ENCODE results near the gene LCN12. TPM values are rescaled to one million over a fixed set of nuclear protein-coding genes. Genes with fewer than 3 reads are reported as not detected.

Gene LCN12
- total RNA-seq, 3 donors from 2014 or later, result 1.8 to 5.6 TPM; not detected in 1

DNA sequence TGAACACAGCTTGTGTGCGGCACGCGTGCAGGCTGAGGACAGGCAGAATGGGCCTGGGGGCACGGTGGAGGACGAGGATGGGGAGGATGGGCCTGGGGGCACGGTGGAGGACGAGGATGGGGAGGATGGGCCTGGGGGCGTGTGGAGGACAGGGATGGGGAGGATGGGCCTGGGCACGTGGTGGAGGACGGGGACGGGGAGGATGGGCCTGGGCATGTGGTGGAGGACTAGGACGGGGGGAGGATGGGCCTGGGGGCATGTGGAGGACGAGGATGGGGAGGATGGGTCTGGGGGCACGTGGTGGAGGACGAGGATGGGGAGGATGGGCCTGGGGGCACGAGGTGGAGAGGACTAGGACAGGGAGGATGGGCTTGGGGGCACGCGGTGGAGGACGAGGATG, 29.5 kb upstream of the LCN12 start:
- TF ChIP-seq POLR2A (IDR thresholded peaks at IDR 0.05), result no peak
- TF ChIP-seq, protein P1, sequence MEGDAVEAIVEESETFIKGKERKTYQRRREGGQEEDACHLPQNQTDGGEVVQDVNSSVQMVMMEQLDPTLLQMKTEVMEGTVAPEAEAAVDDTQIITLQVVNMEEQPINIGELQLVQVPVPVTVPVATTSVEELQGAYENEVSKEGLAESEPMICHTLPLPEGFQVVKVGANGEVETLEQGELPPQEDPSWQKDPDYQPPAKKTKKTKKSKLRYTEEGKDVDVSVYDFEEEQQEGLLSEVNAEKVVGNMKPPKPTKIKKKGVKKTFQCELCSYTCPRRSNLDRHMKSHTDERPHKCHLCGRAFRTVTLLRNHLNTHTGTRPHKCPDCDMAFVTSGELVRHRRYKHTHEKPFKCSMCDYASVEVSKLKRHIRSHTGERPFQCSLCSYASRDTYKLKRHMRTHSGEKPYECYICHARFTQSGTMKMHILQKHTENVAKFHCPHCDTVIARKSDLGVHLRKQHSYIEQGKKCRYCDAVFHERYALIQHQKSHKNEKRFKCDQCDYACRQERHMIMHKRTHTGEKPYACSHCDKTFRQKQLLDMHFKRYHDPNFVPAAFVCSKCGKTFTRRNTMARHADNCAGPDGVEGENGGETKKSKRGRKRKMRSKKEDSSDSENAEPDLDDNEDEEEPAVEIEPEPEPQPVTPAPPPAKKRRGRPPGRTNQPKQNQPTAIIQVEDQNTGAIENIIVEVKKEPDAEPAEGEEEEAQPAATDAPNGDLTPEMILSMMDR (IDR thresholded peaks at IDR 0.05), result no peak
- TF ChIP-seq POLR2AphosphoS5 (IDR thresholded peaks at IDR 0.05), result no peak
- Histone ChIP-seq H3K36me3 (no peaks in the 10 kb centered on the region), H3K27me3 (no peaks in the 10 kb centered on the region), H3K27ac (no peak overlapping the region), H3K4me1 (no peaks in the 10 kb centered on the region), H3K4me3 (no peak overlapping the region), H3K9me3 (no peaks in the 10 kb centered on the region)
- intact Hi-C loops (cut with DNase I; ENCODE audit: low total_unique reads), result no loop called here
- DNase-seq (ENCODE audit: low spot score in 2 of 2), result no peak

DNA sequence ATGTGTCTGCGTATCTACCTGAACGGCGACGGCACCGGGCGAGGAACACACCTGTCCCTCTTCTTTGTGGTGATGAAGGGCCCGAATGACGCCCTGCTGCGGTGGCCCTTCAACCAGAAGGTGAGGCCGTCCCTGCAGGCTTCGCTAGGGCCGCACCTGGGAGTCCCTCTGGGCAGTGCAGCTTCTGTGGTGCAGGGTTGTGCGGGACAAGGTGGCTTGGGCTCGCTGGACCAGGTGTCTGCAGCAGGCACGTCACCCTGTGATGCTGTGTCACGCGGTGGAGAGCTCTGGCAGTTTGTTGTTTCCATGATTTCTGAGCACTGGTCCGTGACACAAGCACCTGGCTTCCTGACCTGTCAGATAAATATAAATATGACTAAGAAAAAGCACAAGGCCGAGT, 28.2 kb upstream of the LCN12 start:
- Histone ChIP-seq H3K9me3 (no peaks in the 10 kb centered on the region), H3K36me3 (no peaks in the 10 kb centered on the region), H3K4me1 (no peaks in the 10 kb centered on the region), H3K27me3 (no peaks in the 10 kb centered on the region), H3K4me3 (no peak overlapping the region), H3K27ac (no peak overlapping the region)
- intact Hi-C loops (cut with DNase I; ENCODE audit: low total_unique reads), result no loop called here
- DNase-seq (ENCODE audit: low spot score in 2 of 2), result no peak
- TF ChIP-seq POLR2A (IDR thresholded peaks at IDR 0.05) (no peak), POLR2AphosphoS5 (IDR thresholded peaks at IDR 0.05) (no peak)
- TF ChIP-seq, protein P1 (IDR thresholded peaks at IDR 0.05), result no peak

DNA sequence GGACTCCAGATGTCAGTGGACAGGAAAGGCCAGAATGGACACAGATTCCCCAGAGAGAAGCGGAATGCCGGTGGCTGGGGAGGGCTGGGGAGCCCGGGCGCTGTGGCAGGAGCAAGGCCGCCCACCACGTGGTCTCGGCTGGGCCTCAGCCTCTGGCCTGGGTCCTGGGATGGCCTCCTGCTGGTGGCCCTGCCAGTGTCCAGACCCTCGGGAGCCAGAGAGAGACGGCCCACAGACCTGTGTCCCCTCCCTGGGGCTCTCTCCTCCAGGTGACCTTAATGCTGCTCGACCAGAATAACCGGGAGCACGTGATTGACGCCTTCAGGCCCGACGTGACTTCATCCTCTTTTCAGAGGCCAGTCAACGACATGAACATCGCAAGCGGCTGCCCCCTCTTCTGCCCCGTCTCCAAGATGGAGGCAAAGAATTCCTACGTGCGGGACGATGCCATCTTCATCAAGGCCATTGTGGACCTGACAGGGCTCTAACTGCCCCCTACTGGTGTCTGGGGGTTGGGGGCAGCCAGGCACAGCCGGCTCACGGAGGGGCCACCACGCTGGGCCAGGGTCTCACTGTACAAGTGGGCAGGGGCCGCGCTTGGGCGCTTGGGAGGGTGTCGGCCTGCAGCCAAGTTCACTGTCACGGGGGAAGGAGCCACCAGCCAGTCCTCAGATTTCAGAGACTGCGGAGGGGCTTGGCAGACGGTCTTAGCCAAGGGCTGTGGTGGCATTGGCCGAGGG, 26.5 kb upstream of the LCN12 start:
- Histone ChIP-seq H3K27me3 (no peaks in the 10 kb centered on the region), H3K27ac (no peak overlapping the region), H3K4me1 (no peaks in the 10 kb centered on the region), H3K36me3 (no peaks in the 10 kb centered on the region), H3K4me3 (no peak overlapping the region), H3K9me3 (no peaks in the 10 kb centered on the region)
- intact Hi-C loops (cut with DNase I; ENCODE audit: low total_unique reads), result no loop called here
- no peak for DNase-seq (ENCODE audit: low spot score in 2 of 2)
- TF ChIP-seq POLR2A (IDR thresholded peaks at IDR 0.05) (no peak), POLR2AphosphoS5 (IDR thresholded peaks at IDR 0.05) (no peak)
- TF ChIP-seq, protein P1 (IDR thresholded peaks at IDR 0.05), result no peak

DNA sequence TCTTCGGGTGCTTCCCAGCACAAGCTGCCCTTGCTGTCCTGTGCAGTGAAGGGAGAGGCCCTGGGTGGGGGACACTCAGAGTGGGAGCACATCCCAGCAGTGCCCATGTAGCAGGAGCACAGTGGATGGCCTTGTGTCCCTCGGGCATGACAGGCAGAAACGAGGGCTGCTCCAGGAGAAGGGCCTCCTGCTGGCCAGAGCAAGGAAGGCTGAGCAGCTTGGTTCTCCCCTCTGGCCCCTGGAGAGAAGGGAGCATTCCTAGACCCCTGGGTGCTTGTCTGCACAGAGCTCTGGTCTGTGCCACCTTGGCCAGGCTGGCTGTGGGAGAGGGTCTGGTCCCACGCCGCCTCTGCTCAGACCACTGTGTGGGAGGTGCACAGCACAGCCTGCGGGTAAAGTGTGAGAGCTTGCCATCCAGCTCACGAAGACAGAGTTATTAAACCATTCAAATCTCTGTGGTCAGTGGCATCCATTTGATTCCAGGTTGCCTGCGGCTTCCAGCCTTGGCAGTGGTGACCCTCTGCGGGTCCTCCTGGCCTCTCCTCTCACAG, 25.8 kb upstream of the LCN12 start:
- no peaks in the 10 kb centered on the region for H3K4me1 ChIP-seq
- no peak overlapping the region for H3K27ac ChIP-seq
- no peaks in the 10 kb centered on the region for H3K36me3 ChIP-seq
- no peaks in the 10 kb centered on the region for H3K9me3 ChIP-seq
- intact Hi-C loops (cut with DNase I; ENCODE audit: low total_unique reads), result no loop called here
- TF ChIP-seq POLR2AphosphoS5 (IDR thresholded peaks at IDR 0.05) (no peak), POLR2A (IDR thresholded peaks at IDR 0.05) (no peak)
- TF ChIP-seq, protein P1 (IDR thresholded peaks at IDR 0.05), result no peak
- H3K27me3 ChIP-seq, result no peaks in the 10 kb centered on the region
- no peak for DNase-seq (ENCODE audit: low spot score in 2 of 2)
- no peak overlapping the region for H3K4me3 ChIP-seq

DNA sequence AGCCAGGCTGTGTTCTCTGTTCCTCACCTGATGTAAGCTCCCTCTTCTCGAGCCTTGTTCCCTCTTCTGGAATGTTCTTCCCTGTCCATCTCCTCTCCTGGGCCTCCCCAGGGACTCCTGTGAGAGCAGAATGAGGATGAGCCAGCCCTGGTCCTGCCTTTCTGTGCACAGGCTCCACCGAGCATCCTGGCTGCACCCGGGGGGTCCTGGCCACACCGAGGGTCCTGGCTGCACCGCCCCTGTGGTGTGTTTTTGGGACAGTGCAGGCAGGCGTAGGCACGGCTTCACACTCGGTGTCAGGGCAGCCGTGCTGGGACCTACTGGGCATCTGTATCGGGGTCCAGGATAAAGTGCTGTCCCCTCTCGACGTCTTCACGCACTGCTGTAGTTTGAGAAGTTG, 25.3 kb upstream of the LCN12 start:
- Histone ChIP-seq H3K4me1 (no peaks in the 10 kb centered on the region), H3K36me3 (no peaks in the 10 kb centered on the region), H3K27me3 (no peaks in the 10 kb centered on the region), H3K4me3 (no peak overlapping the region), H3K27ac (no peak overlapping the region), H3K9me3 (no peaks in the 10 kb centered on the region)
- DNase-seq (ENCODE audit: low spot score in 2 of 2), result no peak
- TF ChIP-seq, protein P1 (IDR thresholded peaks at IDR 0.05), result no peak
- no peak for TF ChIP-seq POLR2AphosphoS5 (IDR thresholded peaks at IDR 0.05)
- TF ChIP-seq POLR2A (IDR thresholded peaks at IDR 0.05), result no peak
- intact Hi-C loops (cut with DNase I; ENCODE audit: low total_unique reads), result no loop called here
